Measurements from ENCODE around the gene COL12A1.

GRCh38 chr6:75145211-75145610 is 60.6 kb downstream of the COL12A1 start:
- TF ChIP-seq CTCF (conservative IDR thresholded peaks at IDR 0.05 in 1 of 2, IDR thresholded peaks at IDR 0.05 in 1 of 2; ENCODE audit: low read depth in 1 of 2, low read length in 2 of 2) (no peak), EZH2 (IDR thresholded peaks at IDR 0.05; ENCODE audit: low read length, missing control alignments) (no peak)
